Smooth muscle cell (in vitro differentiated cells): ENCODE measurements around the gene B4GALT1. TPM values are rescaled to one million over a fixed set of nuclear protein-coding genes. Genes with fewer than 3 reads are reported as not detected.

ENCODE experiments used
- DNase-seq: peaks from one replicate; lab custom pipeline; 2025; ENCODE audit not compliant: unreplicated experiment; lab: John Stamatoyannopoulos, UW
- H2AFZ ChIP-seq: fragments of 200-600 bp; sonication (generic); 2 replicates; pipeline ENCODE4 v1.6.0; 2016; ENCODE audit warnings: antibody characterized with exemption, low read depth, mild to moderate bottlenecking
- H3F3A ChIP-seq: fragments of 200-600 bp; sonication (generic); 2 replicates; pipeline ENCODE4 v1.6.0; 2017; ENCODE audit warnings: antibody characterized with exemption, low read depth
- H3K27ac ChIP-seq: fragments of 200-600 bp; sonication (generic); 2 replicates; pipeline ENCODE4 v1.5.1; 2016; ENCODE audit warnings: low read depth, mild to moderate bottlenecking
- H3K27me3 ChIP-seq: fragments of 200-600 bp; sonication (generic); 2 replicates; pipeline ENCODE4 v1.6.1; 2016; ENCODE audit warnings: low read depth, mild to moderate bottlenecking
- H3K36me3 ChIP-seq: fragments of 200-600 bp; sonication (generic); 2 replicates; pipeline ENCODE4 v1.5.1; 2016; ENCODE audit warnings: low read depth
- H3K4me1 ChIP-seq: fragments of 200-600 bp; sonication (generic); 2 replicates; pipeline ENCODE4 v1.5.1; 2016; ENCODE audit warnings: low read depth
- H3K4me2 ChIP-seq: fragments of 200-600 bp; sonication (generic); 2 replicates; pipeline ENCODE4 v1.6.0; 2016; ENCODE audit warnings: mild to moderate bottlenecking
- H3K4me3 ChIP-seq: fragments of 200-600 bp; sonication (generic); 2 replicates; pipeline ENCODE4 v1.5.1; 2016; ENCODE audit warnings: mild to moderate bottlenecking
- H3K79me2 ChIP-seq: fragments of 200-600 bp; sonication (generic); 2 replicates; pipeline ENCODE4 v1.6.0; 2016; ENCODE audit warnings: low read depth, mild to moderate bottlenecking
- H3K9ac ChIP-seq: fragments of 200-600 bp; sonication (generic); 2 replicates; pipeline ENCODE4 v1.6.0; 2016; ENCODE audit warnings: low read depth
- H3K9me3 ChIP-seq: fragments of 200-600 bp; sonication (generic); replicated peaks from 2 replicates; pipeline ENCODE4 v1.5.1; 2016; ENCODE audit warnings: low read depth
- H4K20me1 ChIP-seq: fragments of 200-600 bp; sonication (generic); 2 replicates; pipeline ENCODE4 v1.6.0; 2016; ENCODE audit warnings: low read depth
- WGBS: methylation state at CpG from one replicate; pipeline ENCODE4 v1.1.7; 2016; ENCODE audit warnings: low lambda C conversion rate; 5-methylcytosine and 5-hydroxymethylcytosine counted together
- polyA plus RNA-seq: library from polyadenylated mRNA; unstranded; fragments of >200 nt; fragmentation: Nextera tagmentation; extraction: Ambion mirVana; gene quantifications from 2 replicates; pipeline ENCODE4 v1.2.1, GENCODE V29; 2016
- small RNA-seq: library from RNA; depleted of rRNA; stranded (forward); fragments of <200 nt; gene quantifications from one replicate; pipeline ENCODE3, GENCODE V24; 2014
- total RNA-seq: library from RNA; depleted of rRNA; stranded (reverse); fragments of >200 nt; gene quantifications from 2 replicates; pipeline ENCODE4 v1.2.3, GENCODE V29; 2014
- TF ChIP-seq, protein P1 (sequence below): fragments of 200-600 bp; sonication (generic); IDR thresholded peaks from 2 replicates; pipeline ENCODE4 v1.5.1; 2017; ENCODE audit warnings: borderline replicate concordance, mild to moderate bottlenecking, antibody characterized with exemption; ENCODE audit not compliant: insufficient read depth, poor library complexity, severe bottlenecking

Gene B4GALT1
- total and polyA plus RNA-seq, 2 experiments from 2014 or later = 49.2 to 56.3 TPM

DNA sequence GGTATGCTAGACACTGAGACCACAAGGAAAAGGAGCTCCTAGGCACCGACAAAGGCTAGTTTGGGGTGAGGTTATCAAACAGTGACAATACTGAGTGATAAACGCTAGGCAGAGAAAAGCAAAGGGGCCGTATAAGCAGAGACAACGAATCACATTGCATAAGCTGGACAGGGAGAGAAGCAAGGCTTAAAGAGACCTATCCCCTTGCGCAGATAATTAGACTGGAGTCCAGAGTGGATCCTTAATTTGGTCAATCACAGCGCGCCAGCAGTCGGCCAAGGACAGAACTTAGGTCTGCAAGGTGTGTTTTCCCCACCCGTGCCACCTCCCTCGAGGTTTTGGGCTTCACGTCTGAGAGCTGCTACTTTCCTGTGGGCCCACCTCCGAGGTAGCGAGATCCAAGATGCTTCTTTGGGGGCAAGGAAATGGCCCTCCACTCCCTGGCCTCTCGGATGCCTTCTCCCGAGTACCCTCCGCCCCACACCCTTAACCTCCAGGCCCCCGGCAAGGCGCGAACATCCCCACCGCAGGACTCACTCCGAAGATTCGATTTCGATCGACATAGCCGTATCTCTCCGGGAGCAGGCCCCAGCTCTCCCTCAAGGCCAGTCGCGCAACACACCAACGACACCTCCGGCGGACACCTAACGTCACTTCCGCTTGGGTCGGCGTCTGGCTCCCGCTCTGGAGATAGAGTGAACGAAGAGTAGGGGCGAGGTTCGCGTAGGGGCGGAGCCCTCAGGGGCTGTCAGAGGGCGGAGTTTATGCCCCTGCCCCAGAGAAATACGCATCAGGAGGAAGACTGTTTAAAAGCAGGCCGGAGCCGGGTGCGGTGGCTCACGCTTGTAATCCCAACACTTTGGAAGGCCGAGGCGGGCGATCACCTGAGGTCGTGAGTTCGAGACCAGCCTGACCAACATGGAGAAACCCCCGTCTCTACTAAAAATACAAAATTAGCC, 90.8 kb downstream of the B4GALT1 start, which contains the start of gene SMU1:
TSS of gene SMU1 (minus strand) at position 629 of the 959 bp plus-strand sequence. CDS start at position 563, 66 bp downstream.
- TF ChIP-seq, protein P1, sequence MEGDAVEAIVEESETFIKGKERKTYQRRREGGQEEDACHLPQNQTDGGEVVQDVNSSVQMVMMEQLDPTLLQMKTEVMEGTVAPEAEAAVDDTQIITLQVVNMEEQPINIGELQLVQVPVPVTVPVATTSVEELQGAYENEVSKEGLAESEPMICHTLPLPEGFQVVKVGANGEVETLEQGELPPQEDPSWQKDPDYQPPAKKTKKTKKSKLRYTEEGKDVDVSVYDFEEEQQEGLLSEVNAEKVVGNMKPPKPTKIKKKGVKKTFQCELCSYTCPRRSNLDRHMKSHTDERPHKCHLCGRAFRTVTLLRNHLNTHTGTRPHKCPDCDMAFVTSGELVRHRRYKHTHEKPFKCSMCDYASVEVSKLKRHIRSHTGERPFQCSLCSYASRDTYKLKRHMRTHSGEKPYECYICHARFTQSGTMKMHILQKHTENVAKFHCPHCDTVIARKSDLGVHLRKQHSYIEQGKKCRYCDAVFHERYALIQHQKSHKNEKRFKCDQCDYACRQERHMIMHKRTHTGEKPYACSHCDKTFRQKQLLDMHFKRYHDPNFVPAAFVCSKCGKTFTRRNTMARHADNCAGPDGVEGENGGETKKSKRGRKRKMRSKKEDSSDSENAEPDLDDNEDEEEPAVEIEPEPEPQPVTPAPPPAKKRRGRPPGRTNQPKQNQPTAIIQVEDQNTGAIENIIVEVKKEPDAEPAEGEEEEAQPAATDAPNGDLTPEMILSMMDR = no peak
- peak within 1 kb of the TSS; percentile 85 for H3K4me3 ChIP-seq
- WGBS = 2% methylated on average over 52 of the region's 53 CpGs
- H2AFZ ChIP-seq = peak within 1 kb of the TSS; percentile 88
- no peaks in the 10 kb centered on the region for H3K27me3 ChIP-seq
- peak within 1 kb of the TSS; percentile 93 for H3K27ac ChIP-seq
- H4K20me1 ChIP-seq = peaks cover 12% of the 10 kb centered on the region
- H3K9me3 ChIP-seq = no peaks in the 10 kb centered on the region
- H3K4me2 ChIP-seq = peak within 1 kb of the TSS; percentile 83
- peaks cover 52% of the 10 kb centered on the region for H3K79me2 ChIP-seq
- H3K9ac ChIP-seq = peak within 1 kb of the TSS; percentile 99
- peaks cover 6% of the 10 kb centered on the region for H3K36me3 ChIP-seq
- H3K4me1 ChIP-seq = peaks cover 12% of the 10 kb centered on the region
- DNase-seq = peak; percentile 72
- H3F3A ChIP-seq = peaks cover 3% of the 10 kb centered on the region

DNA sequence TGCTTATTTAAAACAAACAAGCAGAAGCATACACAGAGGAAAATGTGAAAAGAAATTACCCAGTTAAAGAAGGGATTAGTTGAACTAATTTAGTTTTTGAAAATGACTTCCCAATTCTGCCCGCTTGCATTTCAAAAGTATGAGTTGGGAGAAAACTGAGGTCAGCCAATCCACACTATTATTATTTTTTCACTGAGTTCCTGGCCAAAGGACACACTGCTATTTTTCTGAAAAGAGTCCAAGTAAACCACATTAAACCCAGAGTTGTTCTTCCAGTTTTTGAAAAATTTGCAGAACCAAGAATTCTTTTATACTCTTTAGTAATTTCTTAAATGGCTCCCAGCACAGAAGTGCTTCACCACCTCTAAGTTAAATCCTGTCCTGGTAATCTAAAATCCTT, 98.1 kb downstream of the B4GALT1 start:
- H4K20me1 ChIP-seq = peaks cover 32% of the 10 kb centered on the region
- no peak overlapping the region for H3K4me2 ChIP-seq
- H3K9ac ChIP-seq = no peak overlapping the region
- no peak for DNase-seq
- no peak overlapping the region for H2AFZ ChIP-seq
- H3K36me3 ChIP-seq = peaks cover 19% of the 10 kb centered on the region
- no peaks in the 10 kb centered on the region for H3K9me3 ChIP-seq
- TF ChIP-seq, protein P1 = no peak
- no peaks in the 10 kb centered on the region for H3K27me3 ChIP-seq
- H3F3A ChIP-seq = no peaks in the 10 kb centered on the region
- H3K79me2 ChIP-seq = peaks cover 40% of the 10 kb centered on the region
- no peak overlapping the region for H3K27ac ChIP-seq
- H3K4me1 ChIP-seq = no peaks in the 10 kb centered on the region
- 100% methylated on average over 1 of the region's 1 CpG for WGBS
- H3K4me3 ChIP-seq = no peak overlapping the region

DNA sequence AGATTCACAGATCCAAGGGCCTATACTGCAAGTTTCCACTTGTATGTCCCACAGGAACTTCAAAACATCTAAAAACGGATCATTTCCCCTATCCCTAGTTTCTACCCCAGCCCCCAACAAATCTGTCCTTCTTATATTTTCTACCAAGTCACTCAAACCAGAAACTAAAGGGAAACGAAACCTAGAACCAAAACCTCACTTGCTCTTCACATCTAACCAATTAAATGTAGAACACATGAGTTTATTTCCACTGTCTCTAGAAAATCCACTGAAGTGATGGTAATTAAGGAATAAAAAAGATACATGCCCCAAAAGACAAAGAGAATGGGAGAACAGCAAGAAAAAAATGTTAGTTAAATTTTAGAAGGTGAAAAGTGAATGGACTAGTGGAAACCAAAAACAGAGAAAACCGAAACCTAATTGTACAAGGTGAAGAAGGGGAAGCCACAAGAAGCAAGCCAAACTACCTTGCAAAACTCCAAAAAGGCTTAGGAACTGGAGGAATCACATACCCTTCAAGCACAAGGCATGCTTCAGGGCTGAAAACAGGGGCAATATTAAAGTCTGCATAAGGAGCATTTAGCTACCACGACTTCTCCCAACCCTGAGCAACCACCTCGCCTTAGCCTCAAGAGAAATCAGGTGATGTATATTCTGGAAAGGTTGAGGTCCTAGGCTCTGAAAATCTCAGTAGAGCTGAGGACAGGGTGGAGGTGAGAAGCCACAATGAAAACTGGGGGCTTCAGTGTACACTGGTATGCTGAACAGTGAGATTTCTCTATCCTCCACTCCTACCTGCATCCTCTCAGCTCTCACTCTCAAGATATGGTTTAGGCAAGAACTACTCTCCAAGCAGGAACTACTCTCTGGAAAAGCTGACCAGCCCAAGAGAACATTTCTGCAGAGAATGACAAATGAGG, 101.7 kb downstream of the B4GALT1 start:
- H2AFZ ChIP-seq = no peak overlapping the region
- no peak overlapping the region for H3K4me3 ChIP-seq
- 94% methylated on average over 5 of the region's 5 CpGs for WGBS
- no peaks in the 10 kb centered on the region for H3K27me3 ChIP-seq
- H3F3A ChIP-seq = no peaks in the 10 kb centered on the region
- peaks cover 4% of the 10 kb centered on the region for H3K79me2 ChIP-seq
- no peaks in the 10 kb centered on the region for H3K9me3 ChIP-seq
- H3K4me1 ChIP-seq = no peaks in the 10 kb centered on the region
- peaks cover 14% of the 10 kb centered on the region for H4K20me1 ChIP-seq
- no peak overlapping the region for H3K4me2 ChIP-seq
- TF ChIP-seq, protein P1 = no peak
- no peak for DNase-seq
- H3K27ac ChIP-seq = no peak overlapping the region
- H3K9ac ChIP-seq = no peak overlapping the region
- peaks cover 18% of the 10 kb centered on the region for H3K36me3 ChIP-seq

Small RNA genes within 50 kb of the gene (small RNA-seq; reads per million reads assigned to genes)
- not detected for gene RNU4ATAC15P

Other genes with a start within 250 kb of the B4GALT1 start
- 39.0 and 39.6 TPM in 2 replicates for gene APTX, start 165.7 kb downstream of the B4GALT1 start, total RNA-seq
- 33.8 and 41.7 TPM in 2 replicates for gene APTX, start 165.7 kb downstream of the B4GALT1 start, polyA plus RNA-seq
- gene DNAJA1, start 142.1 kb downstream of the B4GALT1 start, total RNA-seq = 151 and 161 TPM in 2 replicates
- gene DNAJA1, start 142.1 kb downstream of the B4GALT1 start, polyA plus RNA-seq = 141 and 152 TPM in 2 replicates
- 17.4 and 18.8 TPM in 2 replicates for gene SMU1, start 90.7 kb downstream of the B4GALT1 start, total RNA-seq
- 13.7 and 15.1 TPM in 2 replicates for gene SMU1, start 90.7 kb downstream of the B4GALT1 start, polyA plus RNA-seq
- not detected in 2 replicates for gene SPINK4, start 72.8 kb upstream of the B4GALT1 start, total RNA-seq
- not detected in 2 replicates for gene SPINK4, start 72.8 kb upstream of the B4GALT1 start, polyA plus RNA-seq
- 34.1 and 39.9 TPM in 2 replicates for gene BAG1, start 97.4 kb upstream of the B4GALT1 start, total RNA-seq
- 43.3 and 56.4 TPM in 2 replicates for gene BAG1, start 97.4 kb upstream of the B4GALT1 start, polyA plus RNA-seq
- gene CHMP5, start 97.7 kb upstream of the B4GALT1 start, total RNA-seq = 112 and 124 TPM in 2 replicates
- 85.9 and 99.3 TPM in 2 replicates for gene CHMP5, start 97.7 kb upstream of the B4GALT1 start, polyA plus RNA-seq
- 19.3 and 20.5 TPM in 2 replicates for gene NFX1, start 123.2 kb upstream of the B4GALT1 start, total RNA-seq
- 18.4 and 22.8 TPM in 2 replicates for gene NFX1, start 123.2 kb upstream of the B4GALT1 start, polyA plus RNA-seq
- 0.76 TPM in 1 of 2 replicates, not detected in the other for gene AQP7, start 235.2 kb upstream of the B4GALT1 start, total RNA-seq
- gene AQP7, start 235.2 kb upstream of the B4GALT1 start, polyA plus RNA-seq = 0.45 TPM in 1 of 2 replicates, not detected in the other